ENCODE results near the gene CWF19L1.

DNA sequence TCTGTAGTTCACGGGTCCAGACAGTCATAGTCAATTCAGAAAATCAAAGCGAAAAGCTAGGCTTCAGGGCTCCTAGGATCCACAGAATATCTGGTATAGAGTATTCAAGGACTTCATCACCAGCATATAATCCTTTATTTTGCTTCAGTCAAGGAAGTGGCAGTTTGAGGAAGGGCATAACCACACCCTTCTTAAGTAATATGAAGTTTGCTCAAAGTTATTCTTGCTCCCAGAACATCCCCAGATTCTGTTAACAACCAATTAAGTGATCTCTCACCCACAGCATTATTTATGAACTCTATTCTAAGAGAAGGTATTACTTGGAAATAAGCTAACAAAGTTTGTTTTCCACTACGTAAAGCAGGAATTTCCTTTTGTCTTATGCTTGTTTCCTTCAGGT lies 13.2 kb downstream of the CWF19L1 start:
- TF ChIP-seq CTCF (IDR thresholded peaks at IDR 0.05) (no peak), POLR2A (IDR thresholded peaks at IDR 0.05) (no peak)

Measured in esophagus squamous epithelium (tissue), 4 donors.